A204.1 (cell line): ENCODE measurements around the gene AGTPBP1.
"Not testable (repeated sequence)": the region's sequence is repeated elsewhere in the genome, so short reads cannot be mapped to it uniquely, and the experiment has no call there.

Source experiments
- FAIRE-seq: peaks from 2 replicates; lab custom pipeline; 2012; peaks lifted over from hg19 to GRCh38; lab: Jason Lieb, UNC

AGTPBP1 gene

DNA sequence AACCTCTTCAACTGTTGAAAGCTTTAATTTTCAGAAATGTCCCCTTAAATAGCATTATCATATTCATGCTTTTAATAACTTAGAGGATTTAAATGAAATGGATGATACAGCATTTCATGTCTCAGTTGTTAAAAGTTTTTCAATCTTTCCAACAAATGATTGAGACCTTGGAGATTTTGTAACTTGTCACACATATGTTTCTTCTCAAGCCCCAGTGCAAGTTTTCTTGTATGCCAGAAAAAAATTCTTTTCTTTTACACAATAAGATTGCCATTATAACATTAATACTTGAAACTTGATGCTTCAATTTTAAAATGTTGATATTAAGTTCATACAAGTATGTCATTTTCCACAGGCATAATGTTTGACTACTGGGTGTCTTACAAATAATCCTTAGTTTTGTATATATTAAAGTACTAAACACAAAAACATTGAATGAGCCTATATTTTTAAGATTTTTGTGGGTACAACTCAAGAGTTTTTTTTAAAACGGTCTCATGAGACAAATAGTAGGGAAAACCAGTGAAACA is 124.5 kb downstream of the AGTPBP1 start:
- no peak for FAIRE-seq

- FAIRE-seq: peak; percentile 72
These were observed 126.0 kb downstream of the AGTPBP1 start for GRCh38 chr9:85615792-85616191.

GRCh38 chr9:85610074-85610860 is 131.5 kb downstream of the AGTPBP1 start:
- peak; percentile 97 for FAIRE-seq

DNA sequence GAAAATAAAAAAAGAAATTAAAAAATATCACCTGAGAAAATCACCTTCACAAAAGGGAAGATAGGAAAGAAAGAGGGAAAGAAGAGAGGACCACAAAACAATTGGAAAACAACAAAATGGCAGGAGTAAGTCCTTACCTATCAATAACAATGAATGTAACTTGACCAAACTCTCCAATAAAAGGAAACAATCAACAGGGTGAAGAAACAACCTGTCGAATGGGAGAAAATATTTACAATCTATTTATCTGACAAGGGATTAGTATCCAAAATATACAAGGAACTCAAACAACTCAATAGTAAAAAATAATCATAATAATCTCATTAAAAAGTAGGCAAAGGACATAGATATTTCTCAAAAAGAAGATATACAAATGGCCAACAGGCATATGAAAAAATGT is 135.8 kb downstream of the AGTPBP1 start:
- peak; percentile 16 for FAIRE-seq

- FAIRE-seq: no peak
These were observed 137.8 kb downstream of the AGTPBP1 start for GRCh38 chr9:85603936-85604335.

GRCh38 chr9:85602742-85603141 is 139.0 kb downstream of the AGTPBP1 start:
- FAIRE-seq: no peak

- no peak for FAIRE-seq
These were observed 141.0 kb downstream of the AGTPBP1 start for GRCh38 chr9:85600675-85601263.

GRCh38 chr9:85599540-85600105 is 142.1 kb downstream of the AGTPBP1 start:
- FAIRE-seq: no peak

DNA sequence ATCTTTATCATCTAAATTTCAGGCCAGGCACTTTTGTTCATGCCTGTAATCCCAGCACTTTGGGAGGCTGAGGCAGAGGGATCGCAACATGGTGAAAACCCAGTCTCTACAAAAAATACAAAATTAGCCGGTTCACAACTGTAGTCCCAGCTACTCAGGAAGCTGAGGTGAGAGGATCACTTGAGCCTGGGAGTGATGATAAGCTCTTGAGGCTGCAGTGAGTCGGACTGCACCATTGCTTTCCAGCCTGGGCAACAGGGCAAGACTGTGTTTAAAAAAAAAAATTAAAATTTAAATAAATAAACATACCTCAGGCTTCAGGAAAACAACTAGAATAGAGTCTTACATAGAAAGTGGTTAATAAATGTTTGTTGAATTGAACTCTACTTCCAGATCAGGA is 147.4 kb downstream of the AGTPBP1 start:
- no peak for FAIRE-seq

DNA sequence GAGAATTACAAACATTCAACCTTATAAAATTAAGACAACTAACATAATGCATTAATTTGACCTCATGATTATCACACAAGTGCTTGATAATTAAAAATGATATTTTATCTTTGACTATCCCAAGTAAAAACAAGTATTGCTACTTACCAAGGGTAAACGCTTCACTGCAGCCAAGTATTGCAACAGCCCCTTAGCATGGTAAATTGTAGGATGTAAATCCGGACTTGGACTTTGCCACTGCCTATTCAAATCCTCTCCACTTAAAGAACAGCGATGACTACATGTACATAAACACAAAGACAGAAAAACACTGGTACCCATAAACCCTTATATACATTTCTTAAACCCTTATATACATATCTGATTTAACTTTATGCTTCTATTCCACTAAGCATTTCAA is 155.1 kb downstream of the AGTPBP1 start:
- no peak for FAIRE-seq

- peak; percentile 55 for FAIRE-seq
These were observed 164.3 kb downstream of the AGTPBP1 start for GRCh38 chr9:85577353-85577952.

DNA sequence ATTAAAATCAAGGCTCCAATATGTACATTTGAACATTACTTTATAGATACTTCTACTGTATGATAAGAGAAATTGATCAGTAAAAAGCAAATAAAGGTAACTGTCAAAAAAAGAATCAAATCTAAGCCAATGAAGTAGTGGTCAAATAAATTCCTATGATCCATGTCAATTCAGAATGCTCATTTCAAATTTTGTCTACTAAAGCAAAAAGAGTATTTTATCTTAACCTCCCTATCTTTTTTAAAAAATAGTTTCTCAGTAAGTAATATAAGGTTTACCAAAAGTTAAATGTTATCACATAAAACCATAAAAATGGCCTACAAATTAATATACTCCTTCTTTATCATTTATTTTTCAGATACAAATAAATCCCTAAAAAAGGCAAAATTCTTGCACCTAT is 165.9 kb downstream of the AGTPBP1 start:
- peak; percentile 11 for FAIRE-seq

GRCh38 chr9:85573546-85573945 is 168.2 kb downstream of the AGTPBP1 start:
- not testable (repeated sequence) for FAIRE-seq

DNA sequence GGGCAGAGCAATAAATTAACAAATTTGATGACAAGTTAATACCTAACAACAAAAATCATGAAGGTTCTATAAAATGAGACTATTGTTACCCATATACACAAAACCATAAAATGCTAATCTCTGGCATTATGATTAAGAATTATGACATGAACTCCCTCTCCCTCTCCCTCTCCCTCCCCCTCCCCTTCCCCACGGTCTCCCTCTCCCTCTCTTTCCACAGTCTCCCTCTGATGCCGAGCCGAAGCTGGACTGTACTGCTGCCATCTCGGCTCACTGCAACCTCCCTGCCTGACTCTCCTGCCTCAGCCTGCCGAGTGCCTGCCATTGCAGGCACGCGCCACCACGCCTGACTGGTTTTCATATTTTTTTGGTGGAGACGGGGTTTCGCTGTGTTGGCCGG is 168.8 kb downstream of the AGTPBP1 start:
- not testable (repeated sequence) for FAIRE-seq

GRCh38 chr9:85569988-85570387 is 171.8 kb downstream of the AGTPBP1 start:
- FAIRE-seq: no peak

GRCh38 chr9:85559526-85559925 is 182.2 kb downstream of the AGTPBP1 start:
- FAIRE-seq: no peak

DNA sequence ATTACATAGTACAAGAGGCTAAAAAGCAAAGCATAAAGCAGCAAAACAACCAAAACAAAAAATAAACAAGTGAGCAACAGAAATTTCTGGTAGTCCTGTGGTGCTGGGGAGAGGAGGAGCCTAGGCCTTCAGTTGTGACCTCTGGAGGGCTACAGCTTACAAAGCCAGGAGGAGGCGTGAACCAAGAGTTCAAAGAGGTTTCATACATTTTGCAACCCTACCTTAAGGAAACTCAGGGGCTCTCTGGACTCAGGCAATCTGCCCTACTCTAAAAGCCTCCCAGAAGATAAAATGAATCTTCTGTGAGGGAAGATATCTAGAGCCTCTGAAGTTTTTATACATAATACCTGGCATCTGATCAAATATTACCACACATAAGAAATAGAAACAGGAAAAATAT is 187.4 kb downstream of the AGTPBP1 start:
- no peak for FAIRE-seq

DNA sequence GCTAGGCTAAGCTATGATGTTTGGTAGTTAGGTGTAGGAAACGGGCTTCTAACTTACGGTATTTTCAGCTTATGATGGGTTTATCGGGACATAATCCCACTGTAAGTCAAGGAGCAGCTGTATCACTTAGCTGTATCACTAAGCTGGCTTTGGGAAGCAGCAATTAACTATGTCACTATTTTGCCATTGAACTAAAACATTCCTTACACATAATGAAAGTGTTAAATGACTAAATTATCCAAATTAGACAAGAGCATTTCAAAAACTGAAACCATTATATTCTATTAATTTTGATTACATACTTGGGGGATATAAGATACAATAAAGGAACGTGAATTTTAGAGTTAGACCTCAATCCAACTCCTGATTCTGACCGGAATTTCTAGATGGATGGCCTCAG is 188.3 kb downstream of the AGTPBP1 start:
- FAIRE-seq: no peak

- no peak for FAIRE-seq
These were observed 194.2 kb downstream of the AGTPBP1 start for GRCh38 chr9:85547599-85547998.

GRCh38 chr9:85543196-85543595 is 198.6 kb downstream of the AGTPBP1 start:
- FAIRE-seq: no peak

- FAIRE-seq: no peak
These were observed 199.9 kb downstream of the AGTPBP1 start for GRCh38 chr9:85541876-85542275.

GRCh38 chr9:85536514-85536913 is 205.2 kb downstream of the AGTPBP1 start:
- no peak for FAIRE-seq

GRCh38 chr9:85536076-85536475 is 205.7 kb downstream of the AGTPBP1 start:
- no peak for FAIRE-seq
